Gastroesophageal sphincter (tissue), 3 donors: ENCODE results near the gene TNRC6B.

Experiments used
- POLR2AphosphoS5 ChIP-seq: sonication (generic); formaldehyde crosslinking; IDR thresholded peaks from one replicate; pipeline ENCODE4 v1.6.1; 2017; ENCODE audit warnings: antibody characterized with exemption
- TF ChIP-seq, protein P1 (sequence below), 4 experiments: fragments of 200-600 bp in 2 of 4; fragments of 450-650 bp in 2 of 4; sonication (generic) in 1 of 4; IDR thresholded peaks; one replicate each; pipeline ENCODE4 v1.5.1; 2017 to 2019; ENCODE audit warnings: antibody characterized with exemption in 4 of 4, mild to moderate bottlenecking in 2 of 4, moderate library complexity in 2 of 4

DNA sequence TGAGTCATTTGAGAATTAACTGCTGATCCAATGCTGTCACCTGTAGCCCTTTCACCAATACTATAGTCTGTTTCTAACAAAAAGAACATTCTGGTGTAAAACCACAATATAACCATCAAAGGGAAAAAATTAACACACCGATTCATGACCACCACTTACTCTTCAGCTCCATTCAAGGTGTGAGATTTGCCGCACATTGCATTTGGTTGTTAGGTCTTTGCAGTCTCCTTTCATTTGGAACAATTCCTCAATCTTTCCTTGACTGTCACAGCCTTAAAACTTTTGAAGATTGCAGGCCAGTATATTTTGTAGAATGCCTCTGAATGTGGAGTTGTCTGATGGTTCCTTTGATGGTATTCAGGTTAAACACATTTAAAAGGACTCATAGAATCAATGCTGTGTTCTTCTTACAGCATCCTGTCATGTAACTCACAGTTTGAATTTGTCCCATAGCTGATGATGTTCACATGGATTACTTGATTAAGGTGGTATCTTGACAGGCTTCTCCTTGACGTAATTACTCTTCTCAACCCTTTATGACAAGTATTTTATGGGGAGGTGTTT is 63.6 kb downstream of the TNRC6B start:
- no peak for TF ChIP-seq POLR2AphosphoS5
- TF ChIP-seq, protein P1, sequence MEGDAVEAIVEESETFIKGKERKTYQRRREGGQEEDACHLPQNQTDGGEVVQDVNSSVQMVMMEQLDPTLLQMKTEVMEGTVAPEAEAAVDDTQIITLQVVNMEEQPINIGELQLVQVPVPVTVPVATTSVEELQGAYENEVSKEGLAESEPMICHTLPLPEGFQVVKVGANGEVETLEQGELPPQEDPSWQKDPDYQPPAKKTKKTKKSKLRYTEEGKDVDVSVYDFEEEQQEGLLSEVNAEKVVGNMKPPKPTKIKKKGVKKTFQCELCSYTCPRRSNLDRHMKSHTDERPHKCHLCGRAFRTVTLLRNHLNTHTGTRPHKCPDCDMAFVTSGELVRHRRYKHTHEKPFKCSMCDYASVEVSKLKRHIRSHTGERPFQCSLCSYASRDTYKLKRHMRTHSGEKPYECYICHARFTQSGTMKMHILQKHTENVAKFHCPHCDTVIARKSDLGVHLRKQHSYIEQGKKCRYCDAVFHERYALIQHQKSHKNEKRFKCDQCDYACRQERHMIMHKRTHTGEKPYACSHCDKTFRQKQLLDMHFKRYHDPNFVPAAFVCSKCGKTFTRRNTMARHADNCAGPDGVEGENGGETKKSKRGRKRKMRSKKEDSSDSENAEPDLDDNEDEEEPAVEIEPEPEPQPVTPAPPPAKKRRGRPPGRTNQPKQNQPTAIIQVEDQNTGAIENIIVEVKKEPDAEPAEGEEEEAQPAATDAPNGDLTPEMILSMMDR (IDR thresholded peaks at IDR 0.05), result no peak
